T-helper 1 cell (primary cell): ENCODE measurements around the gene SLC9C1.

Experiments
- DNase-seq, 5 donors: peaks; one replicate each; pipeline ENCODE4 v3.0.0-alpha.2; 2012 to 2020
- total RNA-seq, 4 donors: gene quantifications; one replicate each; lab custom pipeline; 2026; lab: John Stamatoyannopoulos, UW

SLC9C1 gene
- total RNA-seq = 0 reads per million in 4 donors

DNA sequence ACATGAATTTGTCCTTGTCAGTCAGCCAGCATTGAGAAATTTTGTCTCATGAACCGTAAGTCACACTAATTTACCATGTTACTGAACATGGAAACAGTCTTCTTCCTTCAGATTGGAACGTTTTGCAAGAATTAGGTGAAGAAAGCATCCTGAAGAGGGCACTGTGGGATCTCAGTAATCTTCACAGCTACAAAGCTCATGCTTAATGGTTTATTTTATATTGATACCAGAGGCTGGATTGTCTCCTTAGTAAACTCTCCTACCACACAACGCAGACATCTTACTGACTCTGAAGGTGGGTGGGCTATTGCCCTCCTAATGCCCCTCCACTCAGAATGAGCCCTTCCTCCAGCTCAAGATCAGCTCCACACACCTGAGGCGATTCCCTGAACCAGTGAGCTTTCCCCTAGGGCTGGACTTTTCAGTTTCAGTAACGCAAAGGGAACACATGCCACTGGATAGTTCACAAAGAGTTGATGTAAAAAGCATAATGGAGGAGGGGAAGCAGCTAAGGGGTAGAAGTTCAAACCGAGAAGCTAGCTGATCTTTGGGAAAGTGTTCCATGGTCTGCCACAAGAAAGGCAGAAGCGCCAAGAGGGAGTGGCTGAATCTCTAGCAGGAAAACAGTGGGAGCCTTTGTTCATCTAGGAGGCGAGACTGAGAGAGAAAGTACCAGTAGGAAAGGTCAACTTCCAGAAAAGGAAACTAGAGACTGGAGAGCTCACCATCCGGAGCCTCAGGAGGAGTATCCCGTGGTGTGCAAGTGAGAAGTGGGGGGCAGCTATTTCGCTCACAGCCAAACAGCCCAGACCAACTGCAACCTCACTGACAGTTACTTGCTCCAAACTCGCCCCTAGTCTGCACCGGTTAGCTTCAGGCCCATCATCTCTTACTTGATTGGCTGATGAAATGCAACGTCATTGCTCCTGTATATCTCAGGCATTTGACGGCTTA, at the start of gene SLC9C1:
SLC9C1 (minus strand) TSS at position 849 of the 954 bp plus-strand sequence. CDS start 7,425 bp downstream, outside the sequence.
- peak in 3 of 5 donors; percentile 15 to 69 (median 22) for DNase-seq

DNA sequence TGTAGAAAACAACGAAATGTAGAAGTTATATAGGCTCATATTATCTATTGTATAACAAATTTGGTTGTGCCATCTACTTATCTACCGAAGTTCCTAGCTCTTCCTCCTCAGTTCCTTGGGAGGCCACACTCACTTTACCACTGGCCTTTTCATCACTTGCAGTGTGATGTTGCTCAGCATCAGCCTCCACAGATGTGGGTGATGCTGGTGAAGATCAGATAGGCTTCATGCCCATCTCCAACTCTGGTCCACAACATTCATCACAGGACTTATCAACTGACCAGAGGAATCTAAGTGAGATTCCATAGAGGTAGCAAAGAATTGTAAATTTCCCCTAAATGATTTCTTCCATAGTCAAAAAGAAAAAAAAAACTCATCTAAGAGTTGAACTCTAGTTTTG, 47.4 kb upstream of the SLC9C1 start:
- no peak for DNase-seq

DNA sequence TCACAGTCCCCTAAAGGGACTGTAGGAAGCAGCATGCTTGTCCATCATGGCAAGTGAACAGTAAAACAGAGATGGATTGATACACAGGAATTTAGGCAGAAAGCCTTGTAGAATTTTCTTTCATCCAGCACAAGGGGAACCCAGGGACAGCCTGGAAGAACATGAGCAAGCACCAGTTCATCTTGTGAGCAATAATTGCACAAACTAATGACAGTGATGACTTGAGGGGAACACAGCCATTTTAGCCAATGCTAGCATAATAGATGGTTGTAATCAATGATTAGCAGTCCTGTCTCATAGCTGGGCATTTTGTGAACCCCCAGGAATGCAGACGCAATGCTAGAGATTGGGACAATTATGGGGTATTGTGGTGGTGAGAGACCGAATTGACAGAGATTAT, 45.6 kb upstream of the SLC9C1 start:
- DNase-seq = no peak

DNA sequence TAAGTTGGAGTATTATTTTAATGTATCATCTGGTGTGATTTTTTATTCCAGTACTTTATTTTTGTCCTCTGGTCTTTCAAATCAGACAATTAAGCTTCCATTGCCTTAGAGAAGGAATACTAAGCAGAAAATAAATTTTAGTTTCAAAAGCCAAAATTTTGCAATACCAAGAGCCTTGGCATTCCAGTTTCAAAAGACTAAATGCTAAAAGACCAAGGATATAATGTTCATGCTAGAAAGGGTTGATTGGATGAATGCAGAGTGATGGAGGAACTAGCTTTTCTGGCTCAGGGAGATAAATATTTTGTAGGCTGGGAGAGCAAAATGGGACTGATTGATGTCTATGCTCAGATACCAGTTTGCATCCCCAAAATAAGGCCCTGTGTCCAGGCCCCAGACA, 45.1 kb upstream of the SLC9C1 start:
- no peak for DNase-seq

DNA sequence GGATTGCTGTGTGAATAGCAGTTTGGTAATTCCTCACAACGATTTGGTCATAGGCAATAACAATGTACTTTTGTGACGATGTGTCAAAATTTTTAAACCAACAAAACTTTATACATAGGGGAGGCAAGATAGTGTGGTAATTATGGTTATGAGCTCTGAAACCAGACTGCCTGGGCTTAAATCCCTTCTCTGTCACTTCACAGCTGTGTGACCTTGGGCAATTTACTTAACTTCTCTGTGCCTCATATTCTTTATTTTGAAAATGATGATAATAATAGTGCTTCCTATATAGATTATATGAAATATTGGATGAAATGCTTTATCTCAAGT, 44.7 kb upstream of the SLC9C1 start:
- DNase-seq = no peak

DNA sequence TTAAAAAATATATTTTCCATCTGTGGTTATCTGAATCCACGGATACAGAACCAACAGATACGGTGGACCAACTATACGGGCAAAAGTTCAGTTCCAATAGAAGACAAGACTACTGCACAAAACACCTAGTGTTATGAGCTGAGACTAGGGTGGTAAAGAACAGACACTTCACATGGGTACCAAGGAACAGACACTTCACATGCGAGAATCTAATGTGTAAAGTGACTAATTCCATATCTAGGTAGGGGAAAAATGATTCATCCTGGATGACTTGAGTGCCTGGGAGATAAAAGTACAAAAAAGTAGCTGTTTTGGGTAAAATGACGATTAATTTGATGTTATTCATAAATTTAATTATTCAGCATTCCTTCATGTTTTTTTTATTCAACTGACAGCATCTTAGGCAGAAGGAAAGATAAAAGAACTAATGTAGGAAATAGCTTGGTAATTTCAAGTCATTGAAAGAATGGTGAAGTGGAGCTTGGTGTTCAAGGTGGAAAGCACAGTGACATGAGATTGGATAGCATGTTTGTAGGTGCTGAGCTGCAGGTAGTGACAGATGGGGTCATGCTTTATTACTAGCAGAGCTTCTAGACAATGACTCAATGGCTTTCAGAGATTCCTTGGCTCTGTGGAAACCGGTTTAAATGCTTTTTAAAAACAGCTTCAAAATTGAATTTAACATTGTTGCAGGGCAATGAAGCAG, 44.2 kb upstream of the SLC9C1 start:
- DNase-seq = no peak

DNA sequence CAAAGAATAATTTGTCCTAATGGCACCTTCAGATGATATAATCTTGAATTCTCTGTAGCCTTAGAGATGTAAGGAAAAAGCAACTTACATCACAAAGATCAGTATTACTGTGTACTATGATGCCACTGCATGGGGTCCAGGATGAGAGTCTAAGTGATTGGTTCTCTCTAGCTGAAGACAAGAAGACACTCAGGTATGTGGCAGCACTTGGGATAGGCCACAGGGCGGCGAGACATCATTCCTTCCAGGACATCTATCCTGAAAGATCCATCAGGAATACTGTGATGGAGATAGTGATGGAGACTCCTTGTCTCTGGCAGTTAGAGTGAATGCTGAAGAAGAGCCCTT, 41.4 kb upstream of the SLC9C1 start:
- no peak for DNase-seq

DNA sequence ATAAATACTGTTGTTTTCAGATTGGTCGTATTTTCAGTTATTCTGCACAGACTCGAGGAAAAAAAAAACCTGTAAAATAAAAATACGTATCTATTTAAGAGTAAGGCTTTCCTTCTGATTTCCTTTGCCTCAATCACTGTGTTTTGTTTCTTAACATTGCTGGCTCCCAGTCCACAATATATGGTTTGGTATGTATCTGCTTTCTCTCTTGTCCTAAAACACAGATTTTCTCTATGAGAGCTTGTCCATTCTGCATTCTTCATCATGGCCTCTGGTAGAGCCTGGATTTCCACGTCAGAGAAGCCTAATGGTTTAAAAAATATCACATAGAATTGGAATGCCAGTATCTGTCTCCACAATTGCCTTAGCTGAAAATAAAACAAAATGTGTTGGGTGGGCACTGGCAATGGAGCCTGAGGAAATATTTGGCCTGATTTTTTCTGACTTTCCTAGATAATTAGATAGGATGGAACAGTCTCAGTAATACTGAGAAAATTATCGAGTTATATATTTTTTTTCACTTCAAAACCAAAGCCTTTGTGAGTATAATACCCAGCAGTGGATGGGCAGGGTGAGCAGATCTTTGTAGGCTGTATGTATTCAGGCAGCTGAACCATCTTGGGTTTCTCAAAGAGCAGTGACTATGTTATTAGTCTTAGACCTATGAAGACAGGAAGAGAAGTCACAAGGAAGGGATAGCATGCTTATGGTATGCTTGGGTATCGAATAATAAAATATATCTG, 40.8 kb upstream of the SLC9C1 start:
- DNase-seq = no peak

DNA sequence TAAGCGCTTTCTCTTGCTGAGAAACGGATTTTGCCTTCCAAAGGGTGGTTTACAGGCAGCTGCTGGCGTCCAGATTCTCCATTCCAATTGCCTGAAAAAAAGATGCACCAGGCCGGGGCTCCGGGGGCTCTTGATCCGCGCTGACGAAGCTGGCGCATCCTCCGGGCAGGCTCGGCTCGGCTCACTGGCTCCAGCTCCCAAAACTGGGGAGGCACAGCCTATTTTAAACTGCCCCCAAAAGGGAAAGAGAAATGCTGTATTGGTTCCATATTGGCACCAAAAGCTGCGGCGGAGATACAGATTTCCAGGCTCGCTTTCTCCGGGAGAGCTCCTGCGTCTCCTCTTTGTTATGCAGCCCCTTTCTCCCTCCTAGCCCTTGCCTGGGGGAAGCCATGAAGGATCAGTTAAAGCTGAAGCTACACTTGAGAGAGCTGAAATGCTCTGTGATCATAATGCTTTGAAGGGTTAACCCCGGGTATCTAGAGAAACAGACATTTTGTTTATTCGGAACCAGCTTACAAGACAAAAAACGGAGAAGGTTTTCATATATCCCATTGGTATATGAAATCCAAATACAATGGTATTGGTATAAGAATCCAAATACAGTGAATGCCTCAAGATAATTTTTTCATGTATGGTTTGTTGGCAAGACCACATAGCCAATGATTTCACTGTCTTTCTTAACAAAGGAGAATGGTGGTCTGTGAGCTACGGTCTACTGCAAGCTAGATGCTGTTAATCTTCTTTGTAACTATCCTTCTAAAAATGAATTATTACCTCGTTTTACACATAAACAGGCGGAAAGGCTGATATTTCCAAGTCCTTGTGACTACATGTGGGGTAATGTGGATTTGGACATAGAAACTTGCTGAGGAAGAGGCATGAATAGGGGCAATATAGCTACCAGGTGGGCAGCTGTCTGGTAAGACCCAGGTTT, 39.6 kb upstream of the SLC9C1 start:
- peak in 1 of 5 donors; percentile 35 for DNase-seq

DNA sequence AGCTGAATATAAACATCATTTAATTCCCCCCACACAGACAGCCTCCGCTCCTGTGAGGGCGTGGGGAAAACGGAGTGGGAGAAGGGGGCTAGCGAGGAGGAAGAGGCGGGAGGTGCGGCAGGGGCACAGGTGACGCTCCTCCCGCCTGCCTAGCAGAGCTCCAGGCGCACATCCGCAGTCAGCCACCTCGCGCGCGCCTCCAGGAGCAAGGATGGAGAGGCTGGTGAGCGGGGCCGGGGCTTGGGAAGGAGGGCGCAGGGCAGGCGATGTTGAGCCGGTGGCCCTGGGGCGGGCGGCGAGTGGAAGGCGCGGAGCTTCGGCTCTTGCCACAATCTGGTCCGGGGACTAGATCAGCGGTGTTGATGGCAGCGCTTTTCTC, 39.0 kb upstream of the SLC9C1 start, which contains the start of gene CD200:
CD200 (plus strand) TSS at position 155 of the 379 bp plus-strand sequence; CDS start at position 212, 57 bp downstream.
- peak; percentile 17 to 53 (median 35) for DNase-seq

DNA sequence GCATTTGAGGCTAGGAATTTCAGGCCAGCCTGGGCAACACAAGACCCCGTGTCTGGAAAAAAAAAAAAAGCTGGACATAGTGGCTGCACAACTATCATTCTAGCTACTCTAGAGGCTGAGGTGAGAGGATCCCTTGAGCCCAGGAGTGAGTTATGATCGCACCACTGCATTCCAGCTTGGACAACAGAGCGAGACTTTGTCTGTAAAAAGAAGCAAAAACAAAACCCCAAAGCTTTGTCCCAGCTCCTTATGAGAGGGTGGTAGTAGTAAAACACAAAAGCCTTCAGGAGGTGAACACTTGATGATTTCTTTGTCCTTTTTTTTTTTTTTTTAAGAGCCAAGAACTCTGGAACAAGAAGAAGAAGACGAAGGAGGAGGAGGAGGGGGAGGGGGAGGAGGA, 37.8 kb upstream of the SLC9C1 start:
- no peak for DNase-seq

DNA sequence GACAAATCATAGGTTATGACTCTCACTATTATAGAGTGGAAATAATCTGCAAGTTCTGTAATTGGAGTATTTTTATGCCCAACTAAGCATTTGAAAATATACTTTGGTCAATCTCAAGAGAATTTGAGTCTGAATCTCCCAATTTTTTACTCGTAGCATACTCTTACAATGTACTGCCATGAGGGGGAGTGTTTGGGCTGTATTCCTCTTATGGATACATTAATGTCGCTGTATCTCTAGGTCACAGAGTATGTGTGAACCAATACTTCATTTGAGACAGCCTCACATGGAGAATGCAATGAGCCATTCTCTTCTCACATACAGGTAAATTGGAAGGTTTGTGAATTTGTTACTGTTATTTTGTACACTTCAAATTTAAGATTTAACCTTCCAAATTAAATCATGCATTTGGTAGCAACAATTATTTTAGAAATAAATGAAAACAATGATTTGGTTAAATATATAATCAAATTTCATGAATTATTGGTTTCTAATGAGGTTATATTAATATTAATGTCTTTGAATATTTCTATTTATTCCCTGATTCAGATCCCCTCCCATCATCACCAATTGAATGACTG, 33.4 kb upstream of the SLC9C1 start:
- peak in 3 of 5 donors; percentile 18 to 72 (median 31) for DNase-seq

DNA sequence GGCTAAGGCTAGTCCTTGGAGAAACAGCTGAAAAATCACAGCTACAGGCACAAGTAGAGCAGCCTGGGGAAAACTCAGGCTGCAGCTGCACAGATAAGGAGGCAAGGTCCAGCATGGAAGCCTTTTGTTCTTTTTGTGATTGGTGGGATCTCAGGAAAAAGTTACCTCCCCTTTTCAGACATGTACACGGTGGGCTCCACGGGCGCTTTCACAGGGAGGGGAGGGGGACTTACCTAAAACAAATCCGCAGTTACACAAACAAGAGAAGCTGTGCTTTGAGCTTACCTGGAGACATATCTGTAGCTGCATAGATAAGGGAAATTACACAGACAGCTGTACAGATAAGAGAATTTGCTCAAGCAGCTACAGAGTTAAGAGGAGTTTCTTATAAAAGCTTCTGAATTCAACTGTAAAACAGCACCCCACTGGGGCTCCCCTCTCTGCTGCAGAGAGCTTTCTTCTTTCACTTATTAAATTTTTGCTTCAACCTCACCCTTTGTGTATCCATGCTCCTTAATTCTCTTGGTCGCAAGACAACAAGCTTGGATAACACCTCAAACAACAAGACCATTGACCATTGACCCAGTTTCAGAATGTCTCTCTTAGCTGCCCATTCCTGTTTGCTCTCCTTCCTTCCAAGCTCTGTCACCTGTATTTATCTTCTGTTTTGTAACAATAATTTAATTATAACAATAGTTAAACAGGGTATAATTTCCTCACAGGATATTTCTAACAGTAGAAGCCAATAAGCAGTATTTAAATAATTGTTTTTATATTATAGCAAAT, 28.0 kb upstream of the SLC9C1 start:
- no peak for DNase-seq

DNA sequence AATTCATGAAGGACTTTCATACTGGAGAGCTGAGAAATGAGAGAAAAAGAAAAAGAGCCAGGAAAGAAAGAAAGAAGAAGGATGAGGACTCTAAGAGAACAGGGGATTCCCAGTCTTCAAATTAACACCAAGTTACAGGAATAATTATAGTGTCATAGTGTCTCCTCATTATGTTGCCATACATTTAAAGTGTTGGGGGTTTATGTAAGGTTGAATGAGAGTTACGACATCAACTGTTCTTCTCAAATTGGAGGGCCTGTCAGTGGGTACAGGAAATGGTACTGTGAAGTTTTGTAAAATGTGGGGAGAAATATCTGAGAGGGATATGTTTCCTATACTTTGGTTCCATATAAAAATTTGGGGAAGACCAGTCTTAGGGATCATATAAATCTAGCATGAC, 26.7 kb upstream of the SLC9C1 start:
- DNase-seq = no peak

DNA sequence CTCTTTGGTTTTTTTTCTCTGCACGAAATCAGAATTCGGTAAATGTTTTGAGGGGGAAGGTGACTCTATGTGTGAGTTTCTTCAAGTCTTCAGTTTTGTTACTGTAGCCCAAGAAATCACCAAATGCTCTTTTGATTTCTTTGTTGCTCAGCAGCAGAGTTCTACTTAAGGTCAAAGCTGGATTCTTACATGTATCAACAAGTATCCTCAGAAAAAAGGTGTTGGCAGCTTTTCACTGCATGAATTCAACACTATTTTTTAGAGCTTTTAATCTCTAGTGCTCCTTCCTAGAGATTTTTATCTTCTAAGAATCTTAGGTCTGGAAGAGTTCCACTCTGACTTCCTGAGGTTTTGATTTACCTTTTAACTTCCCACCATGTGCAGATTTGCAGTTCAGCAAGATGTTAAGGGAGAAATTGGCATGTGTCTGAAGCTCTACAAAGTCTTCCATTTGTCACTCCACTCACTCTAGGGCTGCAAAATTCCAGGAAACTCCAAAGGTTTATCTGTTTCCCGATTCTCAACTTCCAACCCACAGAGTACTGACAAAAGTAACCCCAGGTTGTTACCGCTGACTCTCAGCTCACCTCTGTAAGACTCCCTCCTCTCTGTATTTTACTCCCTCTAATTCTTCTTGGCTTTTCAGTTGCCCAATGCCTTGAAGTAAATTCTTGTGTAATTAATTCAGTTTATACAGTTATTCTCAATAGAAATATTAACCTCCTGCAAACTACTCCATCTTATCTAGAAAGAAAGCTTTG, 25.7 kb upstream of the SLC9C1 start:
- DNase-seq = no peak

DNA sequence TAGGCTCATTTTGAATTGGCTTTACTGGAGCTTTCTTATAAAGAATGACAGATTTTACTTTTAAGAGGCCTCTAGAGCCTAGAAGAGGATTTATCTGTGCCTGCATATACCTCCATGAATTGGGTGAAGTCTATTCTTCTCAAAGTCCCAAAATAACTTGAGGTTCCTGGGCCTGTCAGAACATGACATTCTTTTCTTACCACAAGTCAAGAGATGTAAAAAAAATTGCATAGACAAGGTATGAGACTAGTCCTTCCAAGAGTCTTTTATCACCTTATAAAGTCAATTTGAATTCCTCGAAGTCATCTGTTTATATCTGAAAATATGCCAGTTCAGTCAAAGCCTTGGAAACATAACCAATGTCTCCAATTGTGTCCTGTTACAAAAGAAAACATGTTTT, 21.8 kb upstream of the SLC9C1 start:
- no peak for DNase-seq

DNA sequence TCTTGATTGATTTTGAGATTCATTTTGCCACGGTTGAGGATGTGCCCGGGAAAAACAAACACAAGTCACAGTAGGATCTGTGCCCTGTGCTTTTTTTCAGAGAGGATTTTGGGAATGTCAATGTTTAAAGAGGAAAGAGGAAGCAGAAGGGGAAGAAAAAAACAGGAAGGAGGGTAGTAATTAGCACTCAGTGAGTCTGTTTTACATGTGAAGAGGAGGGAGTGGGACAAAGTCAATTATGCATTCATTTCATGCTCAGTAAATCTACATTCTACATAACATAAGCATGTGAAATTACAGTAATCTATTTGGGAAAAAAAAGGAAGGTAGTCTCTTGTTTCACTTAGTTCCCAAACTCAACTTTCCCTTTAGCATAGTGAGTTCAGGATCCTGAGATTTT, 20.6 kb upstream of the SLC9C1 start:
- DNase-seq = no peak

DNA sequence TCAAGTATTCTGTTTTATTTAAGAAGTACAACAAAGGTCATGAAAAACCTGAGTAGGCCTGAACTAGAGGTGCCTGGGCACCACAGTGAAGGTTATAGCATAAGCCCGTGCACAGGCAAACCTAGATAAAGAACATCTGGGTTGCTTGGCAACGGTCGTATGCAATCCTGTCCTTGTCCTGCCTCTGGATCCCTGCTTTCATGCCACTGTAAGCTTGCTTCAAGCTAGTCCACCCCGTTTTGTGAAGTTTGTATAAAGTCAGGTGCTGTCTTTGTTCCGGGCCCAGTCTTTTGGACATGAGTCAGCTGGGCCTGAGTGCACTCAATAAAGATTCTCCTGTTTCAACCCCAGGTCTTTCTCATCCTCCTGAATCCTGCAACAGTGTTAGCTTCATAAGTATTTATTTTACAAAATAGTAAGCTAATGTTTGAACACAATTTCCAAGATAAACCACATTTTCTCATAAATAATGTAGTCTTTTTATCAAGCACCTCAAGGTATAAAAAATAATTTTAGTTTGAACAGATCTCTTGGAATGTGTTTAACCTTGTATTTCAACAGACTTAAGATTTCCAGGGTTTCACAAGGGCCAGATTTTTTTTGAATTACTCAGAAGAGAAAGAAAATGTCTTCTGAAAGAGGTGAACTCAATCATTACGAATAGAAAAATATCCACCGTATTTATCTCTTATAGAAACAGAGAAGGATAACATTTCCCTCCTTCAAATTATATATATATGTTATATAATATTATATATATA, 14.3 kb upstream of the SLC9C1 start:
- no peak for DNase-seq

DNA sequence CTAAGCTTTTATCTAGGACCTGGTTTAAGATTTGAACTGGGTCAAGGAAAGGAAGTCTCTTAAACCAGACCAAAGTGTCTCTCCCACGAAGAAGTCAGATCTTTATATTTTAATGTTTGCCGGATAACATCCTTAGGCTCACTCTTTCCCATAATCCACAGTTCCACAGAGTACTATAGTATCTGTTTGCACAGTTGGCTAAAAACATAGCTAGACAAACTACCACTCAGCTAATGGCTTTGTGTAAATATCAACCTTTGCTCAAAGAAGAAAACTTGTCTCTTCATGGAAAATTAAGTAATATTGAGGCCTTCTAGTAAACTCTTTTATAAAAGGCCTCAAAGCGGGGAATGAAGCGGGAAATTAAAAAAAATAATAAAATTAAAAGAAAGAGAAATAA, 13.5 kb upstream of the SLC9C1 start:
- DNase-seq = no peak
